Fibroblast of upper back skin (primary cell): Measurements from ENCODE around the gene SERPINC1.
"Not testable (repeated sequence)": the region's sequence is repeated elsewhere in the genome, so short reads cannot be mapped to it uniquely, and the experiment has no call there.

ENCODE experiments used
- DNase-seq: peaks from one replicate; pipeline ENCODE4 v3.0.0-alpha.2; 2013

The SERPINC1 gene

DNA sequence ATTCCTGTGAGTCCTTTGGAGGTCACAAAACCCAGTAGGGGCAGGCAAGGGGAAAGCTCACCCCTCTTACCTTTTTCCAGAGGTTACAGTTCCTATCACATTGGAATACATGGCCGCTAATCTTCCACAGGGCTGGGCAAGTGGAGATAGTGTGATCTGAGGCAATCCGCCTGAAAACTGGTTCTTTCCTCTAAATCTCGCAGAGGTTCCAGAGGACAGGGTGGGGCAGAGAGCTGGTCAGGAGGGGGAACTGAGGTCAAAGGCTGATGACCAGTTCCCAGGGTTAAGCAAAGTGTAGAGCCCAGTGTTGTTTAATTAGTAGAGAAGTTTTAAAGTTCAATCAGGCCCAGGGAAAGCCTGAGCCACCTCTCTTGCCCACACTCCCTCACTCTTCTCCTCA is at the start of gene SERPINC1:
Gene SERPINC1 (minus strand): TSS at position 179 of the 400 bp plus-strand sequence. CDS start 68 bp downstream, at position 111.
- DNase-seq, result no peak

DNA sequence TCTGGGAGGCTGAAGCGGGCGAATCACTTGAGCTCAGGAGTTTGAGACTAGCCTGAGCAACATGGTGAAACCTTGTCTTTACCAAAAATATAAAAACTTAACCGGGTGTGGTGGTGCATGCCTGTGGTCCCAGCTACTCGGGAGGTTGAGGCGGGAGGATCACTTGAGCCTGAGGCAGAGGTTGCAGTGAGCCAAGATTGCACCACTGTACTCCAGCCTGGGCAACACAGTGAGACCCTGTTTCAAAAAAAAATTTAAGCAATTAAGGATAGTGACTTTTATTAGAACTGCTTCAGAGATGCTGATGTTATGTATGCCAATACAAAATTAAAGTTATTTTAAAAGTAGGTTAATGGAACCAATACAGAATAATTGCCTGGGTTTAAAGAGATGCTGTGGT is 48.8 kb upstream of the SERPINC1 start:
- not testable (repeated sequence) for DNase-seq

DNA sequence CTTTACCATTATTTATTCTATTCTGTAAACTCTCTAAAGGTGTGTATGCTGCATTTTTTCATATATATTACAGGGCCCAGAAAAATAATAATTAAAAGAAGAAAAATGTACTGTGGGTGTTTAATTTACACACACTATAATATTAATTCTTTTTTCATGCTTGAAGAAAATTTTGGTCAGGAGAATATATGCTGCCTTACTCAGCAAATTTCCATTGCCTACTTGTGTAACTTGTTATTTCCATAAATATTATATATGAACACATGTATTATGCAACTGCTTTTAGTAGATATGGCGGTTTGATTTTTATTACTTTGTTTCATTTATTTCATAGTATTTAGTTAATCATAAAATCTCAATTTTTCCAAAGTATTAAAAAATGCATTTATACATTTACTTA is 46.4 kb upstream of the SERPINC1 start:
- DNase-seq, result no peak

DNA sequence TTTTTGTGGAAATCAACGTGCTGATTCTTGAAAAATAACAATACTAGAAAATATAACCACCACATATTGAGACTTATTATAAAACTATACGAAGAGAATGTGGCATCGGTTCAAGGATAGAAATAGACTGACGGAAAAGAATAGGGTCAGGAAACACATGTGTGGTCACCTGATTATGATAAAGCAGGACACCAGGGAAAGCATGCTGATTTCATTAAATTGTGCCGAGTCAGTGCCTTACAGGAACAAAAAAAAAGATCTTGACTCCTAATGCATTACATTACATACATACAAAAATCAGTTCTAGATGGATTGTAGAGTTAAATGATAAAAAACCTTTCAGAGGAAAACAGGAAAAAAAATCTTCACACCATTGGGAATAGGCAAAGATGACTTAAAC is 43.5 kb upstream of the SERPINC1 start:
- DNase-seq, result peak; percentile 33

DNA sequence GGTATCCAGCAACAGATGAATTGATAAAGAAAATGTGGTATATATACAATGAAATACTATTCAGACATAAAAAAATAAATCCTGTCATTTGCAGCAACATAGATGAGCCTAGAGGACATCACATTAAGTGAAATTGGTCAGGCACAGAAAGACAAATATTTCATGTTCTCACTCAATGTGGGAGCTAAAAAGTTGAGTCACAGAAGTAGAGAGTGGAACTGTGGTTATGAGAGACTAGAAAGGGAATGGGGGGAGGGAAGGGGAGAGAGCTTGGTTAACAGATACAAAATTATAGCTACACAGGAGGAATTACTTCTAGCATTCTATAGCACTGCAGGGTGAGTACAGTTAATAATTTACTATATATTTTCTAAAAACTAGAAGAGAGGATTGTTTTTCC is 37.1 kb upstream of the SERPINC1 start:
- peak; percentile 49 for DNase-seq

DNA sequence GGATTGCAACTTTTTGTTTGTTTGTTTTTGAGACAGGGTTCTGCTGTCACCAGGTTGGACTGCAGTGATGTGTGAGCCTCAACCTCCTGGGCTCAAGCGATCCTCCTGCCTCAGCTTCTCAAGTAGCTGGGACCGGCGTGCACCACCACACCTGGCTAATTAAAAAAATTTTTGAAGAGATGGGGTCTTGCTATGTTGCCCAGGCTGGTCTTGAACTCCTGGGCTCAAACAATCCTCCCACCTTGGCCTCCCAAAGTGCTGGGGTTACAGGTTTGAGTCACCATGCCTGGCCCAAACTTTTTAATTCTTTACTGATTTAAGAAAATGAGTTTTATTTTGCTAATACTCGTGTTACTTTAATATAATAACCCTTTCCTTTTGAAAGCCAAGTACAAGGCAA is 31.5 kb upstream of the SERPINC1 start:
- DNase-seq, result no peak

DNA sequence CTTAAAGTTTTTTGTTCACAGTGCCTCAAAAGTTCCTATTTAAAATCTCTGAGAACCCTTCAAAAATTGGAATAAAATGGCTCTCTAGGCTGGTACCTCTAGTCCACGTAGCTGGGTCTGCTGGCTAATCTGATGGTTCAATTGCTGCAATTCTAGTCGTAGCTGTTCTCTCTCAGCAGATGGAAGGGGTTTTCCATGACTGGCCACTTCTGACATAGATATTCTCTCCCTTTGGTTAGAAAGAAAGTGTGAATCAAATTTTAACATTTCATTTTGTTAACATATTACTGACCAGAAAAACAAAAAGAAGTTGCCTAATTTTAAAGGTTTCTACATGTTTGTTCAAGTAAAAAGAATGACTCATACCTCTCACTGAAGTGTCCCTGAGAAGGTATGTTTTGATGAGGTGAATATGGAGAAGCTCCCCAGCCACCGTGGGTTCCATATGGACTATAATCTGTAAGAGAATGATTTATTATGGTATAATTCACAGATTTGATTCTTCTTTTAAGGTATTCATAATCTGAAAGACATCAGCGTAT is 29.3 kb upstream of the SERPINC1 start:
- no peak for DNase-seq

DNA sequence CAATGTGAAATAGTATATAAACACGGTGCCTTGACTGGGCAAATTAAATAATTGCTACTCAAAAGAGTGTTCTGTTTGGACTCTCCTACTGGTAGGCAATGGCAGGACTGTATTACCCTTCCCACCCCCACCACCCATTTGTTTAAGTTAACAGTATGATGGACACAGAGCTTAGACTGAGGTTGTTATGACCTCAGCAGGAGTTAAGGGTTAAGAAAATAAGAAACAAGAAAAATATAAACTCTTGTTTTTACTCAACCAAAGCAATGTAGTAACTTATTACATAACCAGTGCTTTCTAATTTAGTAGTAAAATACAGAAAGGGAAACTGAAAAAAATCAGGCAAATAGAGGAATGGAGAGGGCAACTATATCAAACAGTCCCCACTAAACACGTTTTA is 19.9 kb upstream of the SERPINC1 start:
- no peak for DNase-seq

DNA sequence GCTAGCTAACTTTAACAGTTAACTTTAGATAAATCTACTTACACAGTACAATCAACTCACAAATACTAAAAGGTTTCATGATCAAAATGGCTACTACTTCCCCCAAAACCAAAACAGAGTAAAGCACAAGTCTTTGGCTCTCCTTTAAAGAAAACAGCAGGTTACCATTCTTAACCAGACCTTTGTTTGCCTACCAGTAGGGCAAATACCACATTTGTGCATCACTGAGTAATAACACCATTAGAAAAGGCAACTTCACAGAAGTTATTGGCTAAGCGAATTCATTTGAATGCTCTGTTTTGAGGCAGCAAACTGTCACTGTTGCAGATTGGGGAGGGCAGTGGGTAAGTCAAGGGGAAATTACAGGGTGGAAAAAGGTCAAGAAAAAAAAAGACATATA is 17.3 kb upstream of the SERPINC1 start:
- no peak for DNase-seq

DNA sequence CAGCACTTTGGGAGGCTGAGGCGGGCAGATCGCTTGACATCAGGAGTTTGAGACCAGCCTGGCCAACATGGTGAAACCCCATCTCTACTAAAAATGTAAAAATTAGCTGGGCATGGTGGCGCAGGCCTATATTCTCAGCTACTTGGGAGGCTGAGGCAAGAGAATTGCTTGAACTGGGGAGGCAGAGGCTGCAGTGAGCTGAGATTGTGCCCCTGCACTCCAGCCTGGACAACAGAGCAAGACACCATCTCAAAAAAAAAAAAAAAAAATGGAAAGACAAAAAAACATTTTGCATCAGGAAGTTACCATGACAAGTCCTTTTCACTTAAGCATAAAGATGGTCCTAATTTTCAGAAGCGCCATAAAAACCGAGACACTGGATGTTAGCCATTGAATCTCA is 13.4 kb upstream of the SERPINC1 start:
- not testable (repeated sequence) for DNase-seq

DNA sequence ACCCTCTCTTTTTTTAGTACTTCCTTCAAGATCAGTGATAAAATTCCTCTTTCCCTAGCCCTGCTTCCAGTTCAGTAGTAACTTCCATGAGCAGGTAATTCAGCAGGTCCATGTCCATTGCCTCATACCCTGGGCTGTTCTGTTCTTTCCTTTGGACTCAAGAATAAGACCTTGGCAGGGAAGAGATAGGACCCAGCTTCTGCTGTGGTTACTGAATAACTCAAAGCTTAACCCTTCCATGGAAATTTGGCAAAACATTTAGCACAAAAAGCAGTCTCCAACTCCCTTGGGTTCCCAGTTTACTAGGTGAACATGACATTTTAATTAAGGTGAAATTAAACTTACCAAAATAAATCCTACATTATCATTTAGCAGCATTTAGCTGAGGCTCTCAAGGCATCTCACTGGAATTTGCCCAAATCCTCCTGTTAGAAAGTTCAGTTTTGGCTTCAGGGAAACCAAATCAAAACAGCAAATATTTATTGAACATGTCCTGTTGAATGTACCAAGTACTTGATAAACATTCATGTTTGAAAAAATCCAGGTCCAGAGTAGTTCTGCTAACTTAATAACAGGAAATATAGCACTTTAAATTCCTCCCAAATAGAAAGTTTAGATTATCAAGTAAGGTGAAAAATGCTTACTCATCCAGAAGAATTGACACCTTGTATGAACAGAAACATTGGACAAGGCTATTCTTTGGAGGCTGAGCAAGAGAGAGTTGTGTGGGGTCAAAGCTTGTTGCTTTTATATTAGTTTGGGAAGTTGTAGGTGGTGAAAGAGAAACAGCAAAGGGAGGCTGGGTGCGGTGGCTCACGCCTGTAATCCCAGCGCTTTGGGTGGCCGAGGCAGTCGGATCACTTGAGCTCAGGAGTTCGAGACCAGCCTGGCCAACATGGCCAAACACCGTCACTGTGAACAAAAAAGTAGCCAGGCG is 8.4 kb upstream of the SERPINC1 start:
- no peak for DNase-seq

DNA sequence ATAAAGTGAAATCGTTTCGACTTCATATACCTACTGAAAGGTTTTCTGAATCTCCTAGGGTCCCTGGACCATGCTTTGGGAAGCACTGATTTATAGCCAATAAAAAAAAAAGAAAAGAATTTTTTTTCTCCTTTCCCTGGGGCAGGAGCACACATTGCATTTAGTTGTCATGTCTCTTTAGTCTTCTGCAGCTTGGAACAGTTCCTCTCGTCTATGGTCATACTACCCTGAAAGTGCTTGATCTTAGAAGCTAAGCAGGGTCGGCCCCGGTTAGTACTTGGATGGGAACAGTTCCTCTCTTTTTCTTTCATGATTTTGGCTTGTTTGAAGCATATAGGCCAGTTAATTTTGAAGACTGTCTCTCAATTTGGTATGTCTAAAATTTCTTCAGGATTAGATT is 3.7 kb upstream of the SERPINC1 start:
- no peak for DNase-seq

DNA sequence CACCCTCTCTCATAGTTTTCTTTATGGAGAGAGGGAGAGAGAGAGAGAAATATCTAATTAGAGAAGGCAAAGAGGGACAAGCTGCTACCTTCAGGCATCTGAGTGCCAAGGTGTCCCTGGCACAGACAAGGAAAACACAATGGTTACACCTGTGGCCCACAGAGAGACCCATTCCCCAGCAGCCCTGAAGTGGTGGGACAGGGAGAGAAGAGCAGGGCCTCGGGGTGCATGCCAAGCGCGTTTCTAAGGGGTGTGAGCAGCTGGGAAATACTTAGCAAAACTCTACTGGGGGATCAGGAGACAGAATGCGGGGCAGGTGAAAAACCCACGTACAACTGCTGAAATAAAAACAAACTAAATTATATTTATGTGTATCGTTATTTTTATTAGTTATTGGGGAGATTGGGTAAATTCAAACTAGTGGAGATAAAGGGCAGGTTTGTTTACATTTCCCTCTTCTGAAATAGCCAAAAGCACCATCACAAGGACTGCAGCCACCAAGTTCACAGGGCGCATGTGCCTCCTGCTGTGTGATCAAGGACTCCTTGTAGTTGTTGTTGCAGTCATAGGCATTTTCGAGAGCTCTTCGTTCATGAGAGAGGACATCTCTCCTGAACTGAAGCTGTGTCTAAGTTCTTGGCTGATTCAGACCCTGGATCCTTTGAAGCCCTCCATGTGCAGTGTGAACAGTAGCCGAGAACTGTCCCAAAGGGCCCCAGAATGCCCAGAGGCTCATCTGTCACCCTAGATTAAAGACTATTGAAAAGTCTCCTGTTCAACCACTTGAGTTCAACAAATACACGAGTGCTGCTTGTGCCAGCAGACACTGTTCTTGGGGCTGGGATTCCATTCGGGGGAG is 737 bp upstream of the SERPINC1 start:
- no peak for DNase-seq

DNA sequence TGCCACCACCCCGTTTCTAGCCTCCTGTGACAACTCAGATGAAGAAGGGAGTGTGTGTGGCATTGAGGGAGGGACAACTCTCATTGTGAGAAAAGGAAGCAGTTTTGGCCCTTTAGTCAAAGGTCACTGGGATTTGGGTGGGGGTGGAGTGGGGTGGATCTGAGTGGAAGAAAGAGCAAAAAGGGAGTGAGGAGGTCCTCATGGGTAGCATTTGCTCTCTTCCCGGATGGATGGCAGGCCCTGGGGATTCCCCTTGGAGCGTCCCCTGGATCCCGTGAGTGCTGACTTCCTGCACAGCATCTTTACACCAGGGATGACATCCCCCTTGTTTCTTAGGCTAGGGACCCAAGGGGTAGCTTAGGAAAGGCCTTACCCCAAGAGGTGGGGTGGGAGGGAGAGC is 460 bp downstream of the SERPINC1 start:
- DNase-seq, result no peak

DNA sequence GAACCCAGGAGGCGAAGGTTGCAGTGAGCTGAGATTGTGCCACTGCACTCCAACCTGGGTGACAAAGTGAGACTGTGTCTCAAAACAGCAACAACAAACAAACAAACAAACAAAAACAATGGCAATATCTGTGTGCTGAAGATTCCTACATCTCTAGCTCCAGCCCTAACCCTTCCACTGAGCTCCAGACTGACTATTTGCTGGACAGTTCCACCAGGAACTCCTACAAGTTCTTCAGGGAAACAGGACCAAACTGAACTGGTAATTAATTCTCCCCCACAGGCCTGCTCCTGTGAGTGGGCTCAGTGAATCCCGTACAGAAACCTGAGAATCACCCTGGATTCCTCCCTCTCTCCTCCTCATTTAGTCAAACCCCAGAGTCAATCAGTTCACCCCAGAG is 1.5 kb downstream of the SERPINC1 start:
- DNase-seq, result no peak

DNA sequence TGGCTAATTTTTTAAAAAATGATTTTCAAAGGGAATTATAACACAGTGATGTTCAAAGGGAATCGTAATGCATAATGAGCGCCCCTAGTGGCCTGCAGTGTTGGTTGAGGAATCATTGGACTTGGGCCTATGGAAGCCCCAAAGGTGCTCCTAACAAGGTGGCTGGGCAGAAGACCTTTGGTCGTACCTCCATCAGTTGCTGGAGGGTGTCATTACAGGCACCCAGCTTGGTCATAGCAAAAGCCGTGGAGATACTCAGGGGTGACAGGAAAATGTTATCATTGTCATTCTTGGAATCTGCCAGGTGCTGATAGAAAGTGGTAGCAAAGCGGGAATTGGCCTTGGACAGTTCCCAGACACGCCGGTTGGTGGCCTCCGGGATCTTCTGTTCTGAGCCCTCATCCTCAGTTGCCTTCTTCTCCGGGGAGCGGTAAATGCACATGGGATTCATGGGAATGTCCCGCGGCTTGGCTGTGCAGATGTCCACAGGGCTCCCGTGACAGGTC is 2.7 kb downstream of the SERPINC1 start:
- no peak for DNase-seq

DNA sequence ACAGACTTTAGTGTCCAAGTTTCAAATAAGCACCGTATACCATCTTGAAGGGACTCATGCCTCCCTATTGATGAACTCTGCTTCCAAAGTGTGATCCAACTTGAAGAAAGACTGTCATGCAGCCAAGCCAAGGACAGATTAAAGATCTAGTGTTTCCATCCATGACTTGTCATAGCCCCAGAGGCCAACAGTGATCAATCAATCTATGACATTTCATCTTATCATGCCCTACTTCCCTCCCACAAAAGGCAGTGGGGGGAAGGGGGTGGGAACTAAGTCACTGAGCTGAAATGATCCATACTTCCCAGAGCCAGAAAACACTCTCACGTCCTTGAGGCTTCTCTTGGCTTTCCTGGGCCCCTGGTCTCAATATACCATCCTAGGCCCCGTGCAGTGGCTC is 4.0 kb downstream of the SERPINC1 start:
- no peak for DNase-seq

DNA sequence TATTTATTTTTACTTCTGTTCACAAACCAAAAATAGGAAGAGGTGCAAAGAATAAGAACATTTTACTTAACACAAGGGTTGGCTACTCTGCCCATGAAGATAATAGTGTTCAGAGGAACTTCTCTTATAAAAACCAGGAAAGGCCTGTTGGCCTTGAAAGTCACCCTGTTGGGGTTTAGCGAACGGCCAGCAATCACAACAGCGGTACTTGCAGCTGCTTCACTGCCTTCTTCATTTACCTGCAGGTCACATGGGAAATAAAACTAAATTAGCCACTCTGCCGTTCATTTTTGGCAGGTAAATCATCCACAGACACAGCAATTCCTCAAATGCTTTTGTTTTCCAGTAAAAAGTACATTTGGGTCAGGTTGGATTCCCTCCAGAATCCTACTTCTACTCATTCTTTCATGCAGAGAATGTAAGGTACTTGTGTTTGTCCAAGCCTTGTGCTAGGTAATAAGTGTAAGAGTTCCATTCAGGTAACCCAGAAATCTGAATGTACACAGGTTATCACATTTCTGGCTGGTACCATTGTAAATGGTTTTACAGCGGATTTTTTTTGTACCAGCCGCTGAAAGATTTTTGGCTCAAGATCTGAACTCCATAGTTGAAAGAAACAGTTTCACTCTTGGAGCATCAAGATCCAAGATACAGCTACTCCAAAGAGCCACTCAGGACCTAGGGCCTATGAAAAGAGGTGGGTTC is 13.1 kb downstream of the SERPINC1 start:
- DNase-seq, result no peak

DNA sequence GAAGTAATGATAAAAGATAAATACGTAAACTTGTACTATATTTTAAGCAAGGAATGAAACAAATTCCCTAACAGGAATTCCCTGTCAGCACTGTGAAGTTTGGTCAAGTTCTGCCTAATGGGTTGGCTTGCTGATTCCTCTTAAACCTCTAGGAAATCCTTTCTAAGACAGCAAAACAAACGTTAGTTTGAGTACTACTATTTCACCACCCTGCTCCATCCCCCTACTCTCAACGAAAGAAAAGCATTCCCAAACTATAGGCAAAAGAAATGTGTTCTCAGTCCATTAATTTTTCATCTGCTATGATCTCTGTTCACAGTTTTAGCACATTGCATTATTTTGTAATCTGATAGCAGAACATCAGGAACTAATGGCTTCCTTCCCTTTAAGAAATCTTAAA is 16.1 kb downstream of the SERPINC1 start:
- no peak for DNase-seq

DNA sequence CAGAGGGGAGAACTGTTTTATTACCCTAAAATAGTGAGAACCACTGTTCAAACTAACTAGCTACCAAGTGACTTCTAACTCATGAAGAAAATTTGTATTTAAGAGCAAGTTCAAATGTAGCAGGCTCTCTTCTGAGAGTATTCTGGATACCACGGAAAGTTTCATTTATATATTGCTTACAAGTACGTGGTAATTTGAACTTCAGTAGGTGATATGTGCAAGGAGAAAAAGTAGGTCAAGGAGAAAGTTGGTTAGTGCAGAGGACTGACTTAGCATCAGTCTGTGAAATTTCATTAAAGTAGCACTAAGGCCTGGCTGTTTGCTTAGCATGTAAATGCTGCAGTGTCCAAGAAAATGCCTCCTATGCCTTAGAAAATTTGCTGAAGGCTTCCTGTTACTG is 16.7 kb downstream of the SERPINC1 start:
- DNase-seq, result no peak

DNA sequence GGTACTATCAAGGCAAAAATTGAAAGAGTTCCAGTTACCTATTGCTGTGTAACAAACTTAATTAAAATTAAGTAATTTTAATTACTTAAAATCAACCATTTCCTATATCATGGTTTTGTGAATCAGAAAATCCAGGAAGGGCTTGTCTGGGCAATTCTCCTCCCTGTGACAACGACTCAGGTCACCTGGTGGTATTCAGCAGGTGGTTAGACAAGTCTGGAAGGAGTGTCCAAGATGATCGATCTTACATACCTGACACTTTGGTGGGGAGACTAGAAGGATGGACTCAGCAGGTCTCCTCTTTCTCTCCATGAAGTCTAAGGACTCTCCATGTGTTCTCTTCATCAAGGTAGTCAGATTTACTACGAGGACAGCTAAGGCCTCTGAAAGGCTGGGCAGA is 22.9 kb downstream of the SERPINC1 start:
- no peak for DNase-seq

DNA sequence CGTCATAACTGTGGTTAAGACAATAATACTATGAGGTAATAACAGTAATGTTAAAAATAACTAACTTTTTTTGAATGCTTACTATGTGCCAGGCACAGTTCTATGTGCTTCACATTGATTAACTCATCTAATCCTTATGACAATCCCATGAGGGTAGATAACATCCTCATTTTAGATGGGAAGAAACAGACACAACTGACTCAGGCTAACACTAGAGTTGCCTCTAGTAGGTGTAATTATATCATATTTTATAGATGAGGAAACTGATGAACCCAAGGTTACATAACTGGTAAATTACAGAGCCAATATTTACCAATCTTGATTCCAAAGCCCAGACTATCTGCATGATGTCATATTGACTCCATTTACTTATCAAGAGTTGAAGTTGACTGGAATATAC is 23.5 kb downstream of the SERPINC1 start:
- no peak for DNase-seq

DNA sequence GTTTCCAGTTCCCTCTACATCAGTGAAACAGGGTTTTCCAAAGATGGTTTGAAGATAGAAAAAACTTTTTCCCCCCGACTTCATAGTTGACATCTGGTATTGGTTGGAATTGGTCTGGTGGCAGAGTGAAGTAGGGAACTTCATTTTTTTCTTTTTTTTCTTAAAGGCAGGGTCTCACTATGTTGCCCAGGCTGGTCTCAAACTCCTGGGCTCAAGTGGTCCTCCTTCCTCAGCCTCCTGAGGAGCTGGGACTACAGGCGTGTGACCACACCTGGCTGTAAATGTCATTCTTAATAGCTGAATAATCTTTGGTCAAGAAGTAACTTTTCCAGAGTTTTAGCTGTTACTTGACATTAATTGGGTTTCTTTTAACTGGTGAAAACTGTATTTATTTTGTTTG is 27.2 kb downstream of the SERPINC1 start:
- no peak for DNase-seq
